HG03439 (cell line): ENCODE measurements around the gene SBSN.

Source experiments
- ATAC-seq: cut with Tn5 transposase; IDR thresholded peaks from one replicate; pipeline ENCODE4 v1.9.1; 2021; ENCODE audit warnings: mild to moderate bottlenecking, moderate library complexity; ENCODE audit not compliant: unreplicated experiment

The SBSN gene, protein sequence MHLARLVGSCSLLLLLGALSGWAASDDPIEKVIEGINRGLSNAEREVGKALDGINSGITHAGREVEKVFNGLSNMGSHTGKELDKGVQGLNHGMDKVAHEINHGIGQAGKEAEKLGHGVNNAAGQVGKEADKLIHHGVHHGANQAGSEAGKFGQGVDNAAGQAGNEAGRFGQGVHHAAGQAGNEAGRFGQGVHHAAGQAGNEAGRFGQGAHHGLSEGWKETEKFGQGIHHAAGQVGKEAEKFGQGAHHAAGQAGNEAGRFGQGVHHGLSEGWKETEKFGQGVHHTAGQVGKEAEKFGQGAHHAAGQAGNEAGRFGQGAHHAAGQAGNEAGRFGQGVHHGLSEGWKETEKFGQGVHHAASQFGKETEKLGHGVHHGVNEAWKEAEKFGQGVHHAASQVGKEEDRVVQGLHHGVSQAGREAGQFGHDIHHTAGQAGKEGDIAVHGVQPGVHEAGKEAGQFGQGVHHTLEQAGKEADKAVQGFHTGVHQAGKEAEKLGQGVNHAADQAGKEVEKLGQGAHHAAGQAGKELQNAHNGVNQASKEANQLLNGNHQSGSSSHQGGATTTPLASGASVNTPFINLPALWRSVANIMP

GRCh38 chr19:35528218-35529038 lies at the start of gene SBSN:
Gene SBSN (minus strand): TSS chr19:35528311. CDS start chr19:35528281, 30 bp downstream.
- ATAC-seq: no peak

DNA sequence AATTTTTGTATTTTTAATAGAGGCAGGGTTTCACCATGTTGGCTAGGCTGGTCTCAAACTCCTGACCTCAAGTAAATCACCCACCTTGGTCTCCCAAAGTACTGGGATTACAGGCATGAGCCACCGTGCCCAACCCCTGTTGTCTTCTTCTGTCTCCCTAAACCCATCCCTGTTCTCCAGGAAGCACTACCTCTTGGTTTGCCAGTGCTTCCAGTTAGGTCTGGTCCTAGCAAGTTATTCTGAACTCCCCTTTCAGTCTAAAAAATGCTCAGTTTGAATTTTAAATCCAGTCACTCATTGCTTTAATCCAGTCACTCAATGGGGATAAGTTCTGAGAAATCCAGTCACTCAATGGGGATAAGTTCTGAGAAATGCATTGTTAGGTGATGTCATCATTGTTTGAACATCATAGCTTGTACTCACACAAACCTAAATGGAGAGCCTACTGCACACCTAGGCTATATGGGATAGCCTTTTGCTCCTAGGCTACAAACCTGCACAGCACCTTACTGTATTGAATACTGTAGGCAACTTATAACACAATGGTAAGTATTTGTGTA lies 43.4 kb upstream of the SBSN start:
- no peak for ATAC-seq

DNA sequence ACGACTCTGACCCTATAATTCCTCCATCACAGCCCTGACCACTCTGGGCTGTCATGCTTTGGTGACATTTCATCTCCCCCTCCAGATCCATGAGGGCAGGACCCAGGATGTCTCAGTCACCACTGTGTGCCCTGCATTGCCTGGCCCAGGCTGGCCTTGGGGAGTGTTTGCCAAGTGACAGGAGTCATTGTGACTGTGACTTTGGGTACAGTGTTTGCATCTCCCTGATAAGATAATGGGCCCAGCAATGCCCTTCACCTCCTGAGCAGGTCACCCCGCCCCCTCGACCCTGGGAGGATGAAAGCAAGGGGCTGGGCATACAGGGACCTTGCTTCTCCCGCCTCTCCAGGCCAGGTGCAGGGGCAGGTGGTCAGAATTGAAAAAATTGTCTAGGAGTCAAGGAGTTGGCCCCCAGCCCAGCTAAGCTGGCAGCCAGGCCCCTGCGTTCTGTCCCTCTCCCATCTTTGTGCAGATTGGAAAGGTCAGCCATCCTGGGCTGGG lies 41.2 kb upstream of the SBSN start:
- no peak for ATAC-seq

DNA sequence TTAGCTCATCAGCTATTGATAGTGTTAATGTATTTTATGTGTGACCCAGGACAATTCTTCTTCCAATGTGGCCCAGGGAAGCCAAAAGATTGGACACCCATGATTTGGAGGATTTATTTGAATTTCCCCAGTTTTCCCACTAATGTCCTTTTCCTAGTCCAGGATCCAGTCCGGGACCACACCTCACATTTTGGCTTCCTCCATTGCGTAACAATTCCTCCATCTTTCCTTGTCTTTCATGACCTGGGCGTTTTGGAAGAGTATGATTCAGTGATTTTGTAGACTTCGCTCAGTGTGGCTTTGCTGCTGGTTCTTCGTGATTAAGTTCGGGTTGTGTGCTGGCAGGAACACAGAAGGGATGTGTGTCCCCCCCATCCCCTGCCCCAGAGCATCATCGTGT lies 38.6 kb upstream of the SBSN start:
- no peak for ATAC-seq

DNA sequence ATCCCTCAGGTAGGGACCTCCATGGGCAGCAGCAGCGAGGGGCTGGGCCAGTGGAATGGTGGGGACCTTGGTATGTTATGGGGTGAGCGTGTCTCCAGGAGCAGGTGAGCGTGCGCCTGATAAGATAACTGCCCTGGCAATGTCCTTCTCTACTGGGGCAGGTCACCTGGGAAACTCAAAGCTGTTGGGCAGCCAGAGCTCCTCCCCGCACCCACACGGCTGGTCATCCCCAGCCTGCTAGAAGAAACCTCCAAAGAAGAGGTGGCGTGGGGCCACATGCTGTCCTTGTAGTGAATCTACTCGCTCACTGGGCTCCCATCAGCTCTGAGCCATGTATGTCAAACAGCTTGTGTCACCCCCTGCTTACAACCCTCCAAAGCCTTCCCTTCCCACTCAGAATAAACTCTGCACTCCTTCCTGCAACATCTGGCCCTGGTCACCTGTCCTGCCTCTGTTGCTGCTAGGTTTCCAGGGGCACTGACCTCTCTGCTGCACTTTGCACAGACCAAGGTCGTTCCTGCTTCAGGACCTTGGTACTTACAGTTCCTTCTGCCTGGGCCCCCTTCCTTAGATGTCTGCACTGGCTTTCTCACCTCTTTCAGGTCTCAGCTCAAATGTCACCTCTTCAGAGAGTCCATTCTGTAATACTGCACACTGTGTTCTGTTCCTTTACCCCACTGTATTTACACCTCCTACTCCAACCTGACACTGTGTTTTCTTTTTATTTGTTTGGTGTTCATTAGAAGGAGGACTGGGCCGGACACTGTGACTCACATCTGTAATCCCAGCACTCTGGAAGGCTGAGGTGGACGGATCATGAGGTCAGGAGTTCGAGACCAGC lies 37.1 kb upstream of the SBSN start:
- no peak for ATAC-seq

DNA sequence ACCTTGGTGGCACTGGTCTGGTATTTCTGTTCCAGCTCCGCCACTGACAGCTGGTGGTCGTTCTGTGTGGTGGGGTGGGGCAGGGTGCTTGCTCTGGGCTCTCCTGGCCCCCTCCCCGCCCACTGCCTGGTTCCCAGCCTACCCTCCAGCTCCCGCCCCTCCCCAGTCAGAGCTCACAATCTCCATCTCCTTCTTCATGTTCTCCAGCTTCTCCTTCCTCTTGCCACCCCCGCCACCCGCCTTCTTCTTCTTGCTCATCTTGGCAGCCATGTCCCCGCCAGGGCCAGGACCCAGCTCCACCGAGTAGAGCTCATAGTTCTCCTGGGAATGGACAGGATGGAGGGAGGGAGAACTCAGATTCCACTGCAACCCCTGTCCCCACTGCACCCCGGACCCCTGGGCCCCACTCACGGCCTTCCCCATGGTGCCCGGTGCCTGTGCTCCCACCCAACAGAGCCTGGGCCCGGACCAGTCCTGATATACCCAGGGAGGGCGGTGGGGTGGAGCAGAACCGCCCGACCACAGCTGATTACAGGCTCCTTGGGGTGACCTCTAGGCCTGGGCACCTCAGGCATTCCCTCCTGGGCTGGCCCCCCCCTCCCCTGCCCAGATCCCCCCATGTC lies 35.2 kb upstream of the SBSN start, which contains the start of gene ATP4A:
TSS of gene ATP4A (minus strand) at position 452 of the 623 bp plus-strand sequence. CDS start at position 423, 29 bp downstream.
- no peak for ATAC-seq

GRCh38 chr19:35562776-35563175 lies 34.7 kb upstream of the SBSN start:
- no peak for ATAC-seq

DNA sequence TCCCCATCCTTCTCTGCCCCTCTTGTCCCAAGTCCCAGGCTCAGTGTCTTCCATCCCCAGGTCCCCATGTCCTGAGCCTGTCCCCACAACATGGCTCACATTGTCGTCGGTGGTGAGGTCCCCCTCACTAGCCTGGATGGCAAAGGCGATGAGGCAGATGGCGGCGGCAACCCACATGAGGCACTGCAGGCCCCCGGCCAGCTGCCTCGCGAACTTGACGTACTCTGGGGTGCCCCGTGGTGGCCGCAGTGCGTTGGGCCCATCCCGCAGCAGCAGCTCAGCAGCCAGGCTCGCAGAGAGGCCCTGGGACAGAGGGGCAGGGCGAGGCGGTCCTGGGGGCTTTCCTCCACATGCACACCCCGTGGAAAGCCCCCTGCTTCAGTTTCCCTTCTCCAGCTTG lies 34.2 kb upstream of the SBSN start:
- ATAC-seq: no peak

GRCh38 chr19:35561436-35561835 lies 33.3 kb upstream of the SBSN start:
- no peak for ATAC-seq

GRCh38 chr19:35560677-35561076 lies 32.6 kb upstream of the SBSN start:
- no peak for ATAC-seq

GRCh38 chr19:35560271-35560670 lies 32.2 kb upstream of the SBSN start:
- no peak for ATAC-seq

DNA sequence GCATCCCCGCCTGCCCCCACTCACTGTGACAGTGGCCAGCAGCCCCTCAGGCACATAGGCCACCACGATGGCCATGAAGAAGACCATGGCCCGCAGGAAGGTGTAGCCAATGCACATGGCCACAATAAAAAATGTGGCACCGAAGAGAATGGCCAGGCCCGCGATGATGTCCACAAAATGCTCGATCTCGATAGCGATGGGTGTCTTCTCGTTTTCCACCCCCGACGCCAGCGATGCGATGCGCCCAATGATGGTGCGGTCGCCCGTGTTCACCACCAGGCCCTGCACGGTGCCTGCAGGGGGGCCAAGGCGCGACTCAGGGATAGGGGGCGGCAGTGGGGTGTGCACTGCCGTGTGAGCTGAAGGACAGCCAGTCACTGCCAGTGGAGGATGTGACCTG lies 31.7 kb upstream of the SBSN start:
- ATAC-seq: no peak

DNA sequence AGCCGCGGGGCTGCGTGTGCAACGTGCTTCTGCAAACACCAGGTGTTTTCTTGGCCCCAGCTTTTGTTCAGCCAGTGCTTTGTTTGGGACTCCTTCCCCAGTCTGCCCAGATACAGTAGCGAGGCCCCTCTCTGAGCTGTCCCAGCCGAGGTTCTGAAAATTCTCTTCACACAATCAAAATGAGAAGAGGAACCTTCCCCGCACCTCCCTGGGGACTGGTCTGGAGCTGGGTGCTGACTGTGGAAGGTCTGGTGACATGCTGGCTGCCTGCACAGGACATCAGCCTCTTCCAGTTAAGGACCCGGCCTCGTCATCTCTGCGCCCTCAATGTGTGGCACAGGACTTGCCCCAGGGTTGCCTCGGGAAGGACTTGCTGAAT lies 31.2 kb upstream of the SBSN start:
- no peak for ATAC-seq

DNA sequence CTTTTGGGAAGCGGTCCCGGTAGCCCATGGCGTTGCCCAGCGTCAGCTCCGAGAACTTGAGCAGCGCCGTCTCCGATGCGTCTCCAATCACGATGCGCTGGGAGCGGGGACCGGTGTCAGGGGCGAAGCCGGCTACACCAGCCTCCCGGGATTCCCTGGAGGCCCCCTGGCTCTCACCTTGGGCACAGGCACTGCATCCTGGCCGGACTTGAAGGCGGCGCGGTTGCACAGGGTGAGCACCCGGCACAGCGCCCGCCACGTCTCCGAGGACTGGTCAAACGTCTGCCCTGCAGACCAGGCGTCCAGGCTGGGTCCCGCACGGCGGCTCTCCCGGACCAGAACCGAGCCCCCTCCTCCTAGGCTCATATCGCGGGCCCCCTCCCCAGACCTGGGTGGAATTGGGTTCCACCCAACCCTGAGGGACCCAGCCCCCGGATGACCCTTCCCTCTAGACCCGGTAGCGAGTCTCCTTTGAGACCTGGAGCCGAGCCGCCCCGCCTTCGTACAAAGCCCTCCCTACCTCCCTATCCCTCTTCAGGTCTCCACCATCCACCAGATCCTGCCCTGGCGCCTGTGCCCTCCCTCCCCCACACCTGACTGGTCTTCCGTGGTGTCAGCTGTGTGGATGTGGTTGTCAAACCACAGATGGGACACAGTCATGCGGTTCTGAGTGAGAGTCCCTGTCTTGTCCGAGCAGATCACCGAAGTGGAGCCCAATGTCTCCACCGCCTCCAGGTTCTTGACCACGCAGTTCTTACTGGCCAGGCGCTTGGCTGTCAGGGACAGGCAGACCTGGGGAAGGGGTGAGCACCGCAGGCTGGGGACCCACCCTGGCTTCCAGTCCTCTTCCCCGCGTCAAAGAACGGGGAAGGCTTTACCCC lies 30.5 kb upstream of the SBSN start:
- ATAC-seq: no peak

DNA sequence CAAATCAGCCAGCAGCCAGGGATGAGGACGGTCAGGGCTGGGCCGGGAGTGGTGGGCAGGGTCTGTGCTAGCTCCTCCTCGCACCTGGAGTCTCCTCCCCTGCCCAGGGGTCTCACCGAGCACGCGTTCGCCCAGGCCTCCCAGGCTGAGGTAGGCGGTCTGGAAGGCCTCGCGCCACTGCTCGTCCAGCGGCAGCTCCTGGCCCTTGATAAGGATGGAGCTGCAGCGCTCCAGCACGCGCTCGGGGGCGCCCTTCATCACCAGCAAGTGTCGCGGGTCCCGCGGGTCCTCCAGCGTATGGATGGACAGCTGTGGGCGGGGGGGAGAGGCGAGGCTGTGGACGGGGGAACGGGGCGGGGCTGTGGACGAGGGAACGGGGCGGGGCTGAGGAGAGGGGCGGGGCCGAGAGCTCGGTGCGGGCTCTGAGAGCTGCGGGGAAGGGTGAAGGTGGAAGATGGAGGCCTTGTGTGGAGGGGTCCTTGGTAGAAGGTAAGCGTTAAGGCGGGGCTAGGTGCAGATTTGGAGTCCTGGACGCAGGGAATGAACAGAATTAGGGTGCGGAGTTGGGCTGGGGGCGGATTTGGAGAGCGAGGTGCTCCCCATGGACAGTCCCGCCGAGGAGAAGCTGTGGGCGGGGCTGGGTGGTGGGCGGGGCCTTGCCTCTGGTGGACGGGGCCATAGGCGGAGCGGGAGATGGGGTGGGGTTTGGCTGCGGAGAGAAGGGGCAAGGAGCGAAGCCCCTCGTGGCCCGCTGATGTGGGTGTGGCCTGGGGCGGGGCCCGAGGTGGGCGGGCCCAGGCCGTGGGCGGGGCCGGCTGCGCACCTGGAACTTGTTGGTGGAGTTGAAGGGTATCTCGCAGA lies 29.7 kb upstream of the SBSN start:
- no peak for ATAC-seq

- ATAC-seq: no peak
Measured at GRCh38 chr19:35556846-35557538, 28.9 kb upstream of the SBSN start.

GRCh38 chr19:35556025-35556590 lies 28.0 kb upstream of the SBSN start:
- no peak for ATAC-seq
